ENCODE measurements around the gene PRKAA2.

Gene PRKAA2

DNA sequence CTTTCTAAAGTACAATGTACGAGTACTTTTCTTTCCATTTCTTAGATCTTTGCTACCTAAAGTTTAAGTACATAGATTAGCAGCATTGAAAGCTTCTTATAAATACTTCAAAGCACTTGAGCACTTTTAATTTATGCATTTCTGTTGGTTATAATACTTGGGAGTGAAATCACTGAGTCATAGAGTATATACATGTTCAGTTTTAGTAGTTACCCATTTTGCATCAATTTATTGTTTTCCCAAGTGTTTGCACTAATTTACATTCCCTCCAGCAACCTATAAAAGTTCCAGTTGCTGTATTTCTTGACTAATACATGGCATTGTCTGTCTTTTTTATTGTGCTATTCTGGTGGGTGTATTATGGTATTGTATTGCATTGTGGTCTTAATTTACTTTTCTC is 20.3 kb downstream of the PRKAA2 start:
- Histone ChIP-seq H3K4me2 (no peak overlapping the region), H3K79me2 (ENCODE audit: insufficient read depth, low read depth) (no peaks in the 10 kb centered on the region), H3K36me3 (ENCODE audit: insufficient read depth) (no peaks in the 10 kb centered on the region), H2AFZ (ENCODE audit: low read depth) (no peak overlapping the region), H3K9ac (no peak overlapping the region), H3K27me3 (ENCODE audit: insufficient read depth, low read depth) (no peaks in the 10 kb centered on the region), H4K20me1 (ENCODE audit: insufficient read depth) (no peaks in the 10 kb centered on the region), H3K4me3 (IDR thresholded peaks at IDR 0.05; ENCODE audit: insufficient read depth, low read depth, low read length) (no peak overlapping the region), H3K4me1 (ENCODE audit: low read depth, poor library complexity, severe bottlenecking) (no peaks in the 10 kb centered on the region), H3K27ac (no peak overlapping the region)
- TF ChIP-seq, protein P1, sequence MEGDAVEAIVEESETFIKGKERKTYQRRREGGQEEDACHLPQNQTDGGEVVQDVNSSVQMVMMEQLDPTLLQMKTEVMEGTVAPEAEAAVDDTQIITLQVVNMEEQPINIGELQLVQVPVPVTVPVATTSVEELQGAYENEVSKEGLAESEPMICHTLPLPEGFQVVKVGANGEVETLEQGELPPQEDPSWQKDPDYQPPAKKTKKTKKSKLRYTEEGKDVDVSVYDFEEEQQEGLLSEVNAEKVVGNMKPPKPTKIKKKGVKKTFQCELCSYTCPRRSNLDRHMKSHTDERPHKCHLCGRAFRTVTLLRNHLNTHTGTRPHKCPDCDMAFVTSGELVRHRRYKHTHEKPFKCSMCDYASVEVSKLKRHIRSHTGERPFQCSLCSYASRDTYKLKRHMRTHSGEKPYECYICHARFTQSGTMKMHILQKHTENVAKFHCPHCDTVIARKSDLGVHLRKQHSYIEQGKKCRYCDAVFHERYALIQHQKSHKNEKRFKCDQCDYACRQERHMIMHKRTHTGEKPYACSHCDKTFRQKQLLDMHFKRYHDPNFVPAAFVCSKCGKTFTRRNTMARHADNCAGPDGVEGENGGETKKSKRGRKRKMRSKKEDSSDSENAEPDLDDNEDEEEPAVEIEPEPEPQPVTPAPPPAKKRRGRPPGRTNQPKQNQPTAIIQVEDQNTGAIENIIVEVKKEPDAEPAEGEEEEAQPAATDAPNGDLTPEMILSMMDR (conservative IDR thresholded peaks at IDR 0.05; ENCODE audit: low read depth, low read length), result no peak

DNA sequence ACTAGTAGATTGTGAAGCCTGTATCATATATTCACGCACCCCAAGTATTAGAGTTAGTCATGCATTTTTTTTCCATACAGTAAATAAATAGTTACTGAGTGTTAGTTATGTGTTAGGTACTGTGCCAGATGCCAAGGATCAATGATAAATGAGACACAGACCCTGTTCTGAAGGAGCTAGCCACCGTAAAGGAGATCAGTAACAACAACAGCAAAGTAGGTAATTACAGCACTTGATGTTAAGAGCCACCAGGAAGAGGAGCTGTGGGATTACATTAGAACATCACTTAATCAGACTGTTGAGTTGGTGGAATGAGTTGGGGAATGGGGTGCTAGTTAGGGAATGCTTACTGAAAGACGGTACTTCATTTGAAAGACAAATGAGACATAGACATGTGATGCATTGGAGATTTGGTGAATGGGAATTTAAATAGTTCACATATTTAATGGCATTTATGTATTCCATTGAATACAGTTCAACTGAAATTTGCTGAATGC is 21.0 kb downstream of the PRKAA2 start:
- TF ChIP-seq, protein P1 (conservative IDR thresholded peaks at IDR 0.05; ENCODE audit: low read depth, low read length), result no peak
- Histone ChIP-seq H2AFZ (ENCODE audit: low read depth) (no peak overlapping the region), H3K9ac (no peak overlapping the region), H3K79me2 (ENCODE audit: insufficient read depth, low read depth) (no peaks in the 10 kb centered on the region), H3K36me3 (ENCODE audit: insufficient read depth) (no peaks in the 10 kb centered on the region), H3K4me3 (IDR thresholded peaks at IDR 0.05; ENCODE audit: insufficient read depth, low read depth, low read length) (no peak overlapping the region), H3K4me1 (ENCODE audit: low read depth, poor library complexity, severe bottlenecking) (no peaks in the 10 kb centered on the region), H3K27ac (no peak overlapping the region), H3K27me3 (ENCODE audit: insufficient read depth, low read depth) (no peaks in the 10 kb centered on the region), H3K4me2 (no peak overlapping the region), H4K20me1 (ENCODE audit: insufficient read depth) (no peaks in the 10 kb centered on the region)

DNA sequence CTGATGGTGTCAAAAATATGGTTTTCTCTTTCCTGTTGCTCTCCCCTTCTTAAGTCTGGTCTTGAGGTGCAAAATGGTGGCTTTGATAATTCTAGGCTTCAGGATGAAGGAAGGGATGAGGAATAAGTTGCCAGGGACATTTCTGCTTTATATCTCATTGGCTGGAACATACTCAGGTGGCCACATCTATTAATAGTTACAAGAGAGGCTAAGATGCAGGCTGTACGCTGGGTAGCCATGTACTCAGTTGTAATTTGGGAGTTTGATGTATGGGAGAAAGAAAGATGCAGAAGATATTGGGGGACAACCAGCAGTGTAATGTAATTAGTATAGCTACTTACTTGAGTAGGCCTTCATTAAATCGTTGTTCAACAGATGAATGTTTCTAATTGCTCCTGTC is 25.2 kb downstream of the PRKAA2 start:
- no peak overlapping the region for H3K9ac ChIP-seq
- no peaks in the 10 kb centered on the region for H3K4me1 ChIP-seq (ENCODE audit: low read depth, poor library complexity, severe bottlenecking)
- H3K4me2 ChIP-seq, result no peak overlapping the region
- no peaks in the 10 kb centered on the region for H3K79me2 ChIP-seq (ENCODE audit: insufficient read depth, low read depth)
- H3K4me3 ChIP-seq (IDR thresholded peaks at IDR 0.05; ENCODE audit: insufficient read depth, low read depth, low read length), result no peak overlapping the region
- H3K36me3 ChIP-seq (ENCODE audit: insufficient read depth), result no peaks in the 10 kb centered on the region
- TF ChIP-seq, protein P1 (conservative IDR thresholded peaks at IDR 0.05; ENCODE audit: low read depth, low read length), result no peak
- H4K20me1 ChIP-seq (ENCODE audit: insufficient read depth), result no peaks in the 10 kb centered on the region
- no peaks in the 10 kb centered on the region for H3K27me3 ChIP-seq (ENCODE audit: insufficient read depth, low read depth)
- H3K27ac ChIP-seq, result no peak overlapping the region
- H2AFZ ChIP-seq (ENCODE audit: low read depth), result no peak overlapping the region

GRCh38 chr1:56671085-56671484 is 26.0 kb downstream of the PRKAA2 start:
- Histone ChIP-seq H2AFZ (ENCODE audit: low read depth) (no peak overlapping the region), H3K27me3 (ENCODE audit: insufficient read depth, low read depth) (no peaks in the 10 kb centered on the region), H4K20me1 (ENCODE audit: insufficient read depth) (no peaks in the 10 kb centered on the region), H3K4me3 (IDR thresholded peaks at IDR 0.05; ENCODE audit: insufficient read depth, low read depth, low read length) (no peak overlapping the region), H3K4me1 (ENCODE audit: low read depth, poor library complexity, severe bottlenecking) (no peaks in the 10 kb centered on the region), H3K27ac (no peak overlapping the region), H3K4me2 (no peak overlapping the region), H3K79me2 (ENCODE audit: insufficient read depth, low read depth) (no peaks in the 10 kb centered on the region), H3K36me3 (ENCODE audit: insufficient read depth) (no peaks in the 10 kb centered on the region), H3K9ac (no peak overlapping the region)
- TF ChIP-seq, protein P1 (conservative IDR thresholded peaks at IDR 0.05; ENCODE audit: low read depth, low read length), result no peak

Data from KMS-11 (cell line).